Left colon (tissue), 2 donors: ENCODE results near the gene MDFIC. TPM values are rescaled to one million over a fixed set of nuclear protein-coding genes. Genes with fewer than 3 reads are reported as not detected.

Experiments
- ATAC-seq: fragments of 200-7000 bp; cut with Tn5 transposase; one replicate; pipeline ENCODE4 v1.9.1; 2020; ENCODE audit warnings: mild to moderate bottlenecking, moderate library complexity
- DNase-seq, 2 donors: peaks; one replicate each; pipeline ENCODE4 v3.0.0-alpha.2; 2020
- intact Hi-C, 2 donors: fragments of 100-400 bp; cut with DNase I in 1 of 2; cut with micrococcal nuclease in 1 of 2; formaldehyde crosslinking; loops; one replicate each; pipeline versions ENCODE4 v1.11.2 to v1.14.0; 2022; cut with DNase I, micrococcal nuclease
- total RNA-seq, 2 donors: library from RNA; stranded (reverse); fragmentation: NEBNext Ultra II Directional; extraction: Animal tissue kit (Norgen Biotek cat#: 25700); gene quantifications; one replicate each; pipeline ENCODE4 v1.2.1, GENCODE V29; 2021
- donor health status: DM: no; HTN: no; CAD: no.
- donor health status: DM: yes; HTN: yes; CAD: no.

Gene MDFIC
- total RNA-seq, 2 donors from 2014 or later = 4.8 to 10.9 TPM

DNA sequence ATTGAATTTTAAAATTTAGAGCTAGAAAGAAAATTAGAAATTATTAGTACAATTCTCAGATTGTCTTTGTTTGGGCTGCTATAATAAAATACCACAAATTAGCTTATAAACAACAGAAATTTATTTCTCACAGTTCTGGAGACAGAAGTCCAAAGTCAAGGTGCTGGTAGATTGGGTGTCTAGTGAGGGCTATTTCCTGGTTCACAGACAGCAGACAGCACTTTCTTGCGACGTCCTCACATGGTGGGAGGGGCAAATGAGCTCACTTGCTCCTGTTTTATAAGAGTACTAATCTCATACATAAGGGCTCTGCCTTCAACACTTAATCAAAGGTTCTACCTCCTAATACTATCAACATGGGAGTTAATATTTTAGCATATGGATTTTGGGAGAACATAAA, 134.1 kb downstream of the MDFIC start:
- no peak for DNase-seq
- peak; percentile 73 for ATAC-seq
- intact Hi-C loops = no loop called here

DNA sequence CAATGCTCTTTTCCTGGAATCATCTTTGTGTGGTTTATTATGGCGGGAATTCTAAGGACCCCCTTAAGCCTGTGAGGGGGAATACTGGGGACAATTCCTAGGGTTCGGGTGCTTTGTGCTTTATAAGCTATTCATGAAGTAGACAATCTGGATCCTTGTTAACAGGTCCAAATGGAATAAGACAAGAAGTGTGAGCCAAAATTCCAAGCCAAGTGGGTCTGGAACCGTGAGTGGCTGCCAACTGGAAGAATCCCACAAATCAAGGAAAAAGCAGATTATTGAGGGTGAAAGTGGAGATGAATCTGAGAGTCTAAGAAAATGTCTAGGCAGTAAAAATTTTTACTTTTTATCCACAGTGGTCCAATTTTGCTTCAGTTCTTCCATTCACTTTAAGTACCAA, 136.8 kb downstream of the MDFIC start:
- ATAC-seq = no peak
- intact Hi-C loops = no loop called here
- DNase-seq = no peak

DNA sequence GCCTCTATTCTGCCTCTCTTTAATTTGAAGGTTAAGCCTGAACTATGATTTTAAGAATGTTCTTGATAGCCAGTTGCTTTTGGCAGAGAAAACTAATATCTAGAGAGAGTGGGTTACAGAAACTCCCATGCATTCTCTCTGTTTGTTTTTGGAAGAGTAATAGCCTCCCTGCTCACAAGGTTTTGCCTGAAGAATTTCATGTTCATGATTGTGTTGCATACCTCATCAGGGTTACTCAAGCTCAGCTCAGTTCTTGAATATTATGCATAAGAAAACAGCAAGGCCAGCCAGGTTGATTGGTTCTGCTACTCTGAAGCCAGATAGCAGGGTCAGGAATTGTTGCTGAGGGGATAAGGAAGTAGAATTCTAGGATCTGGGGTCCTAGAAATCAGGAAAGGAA, 137.4 kb downstream of the MDFIC start:
- DNase-seq (no peak), ATAC-seq (no peak)
- intact Hi-C loops = no loop called here

DNA sequence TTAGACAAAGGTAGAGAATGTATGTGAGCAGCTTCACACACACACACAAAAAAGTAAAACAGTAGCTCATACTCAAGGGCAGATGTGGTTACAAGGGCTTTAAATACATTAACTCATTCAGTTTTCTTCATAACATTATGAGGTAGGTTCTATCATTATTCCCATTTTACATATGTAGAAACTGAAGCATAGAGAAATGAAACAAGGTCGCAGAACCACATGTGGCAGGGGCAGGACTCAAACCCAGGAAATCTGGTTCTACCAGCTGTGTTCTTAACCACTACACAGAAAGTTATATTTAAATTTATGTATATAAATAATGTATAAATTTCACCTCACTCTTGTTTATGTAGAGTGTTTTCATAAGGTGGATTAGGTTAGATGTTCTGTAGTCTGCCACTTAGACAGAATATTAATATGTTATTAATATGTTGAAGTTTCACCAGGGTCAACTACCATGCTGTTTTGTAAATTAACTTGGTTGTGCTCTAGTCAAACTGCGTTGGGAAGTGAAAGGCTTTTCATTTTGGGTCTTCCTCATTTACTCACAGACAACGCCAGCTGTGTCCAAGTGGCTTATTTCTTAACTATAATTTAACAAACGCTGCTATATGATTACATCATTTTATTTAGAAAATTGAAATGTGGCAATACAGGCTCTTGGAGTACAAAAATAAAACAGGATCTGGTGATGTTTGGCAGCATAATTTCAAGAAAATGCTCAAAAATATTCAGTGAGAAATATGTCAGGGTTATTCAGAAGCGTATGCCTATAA, 138.4 kb downstream of the MDFIC start:
- DNase-seq = no peak
- intact Hi-C loops = no loop called here
- ATAC-seq = no peak

DNA sequence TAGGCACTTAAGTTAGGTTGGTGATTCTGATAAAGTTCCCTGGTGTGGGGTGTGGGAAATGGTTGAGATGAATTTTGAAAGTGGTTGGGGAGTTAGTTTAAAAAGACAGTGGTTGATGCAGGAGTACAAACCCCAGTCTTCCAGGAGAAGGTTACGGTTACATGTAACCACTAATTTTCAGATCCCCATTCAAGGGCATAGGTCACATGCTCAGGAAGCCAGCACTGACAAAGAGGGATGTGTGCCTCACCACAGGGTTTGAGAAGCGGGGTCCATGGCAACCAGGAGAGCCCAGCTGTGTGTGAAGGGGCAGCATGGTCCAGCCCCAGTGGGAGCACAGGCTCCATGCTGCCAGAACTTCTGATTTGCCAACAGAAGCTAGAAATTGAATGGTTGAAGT, 144.2 kb downstream of the MDFIC start:
- ATAC-seq (no peak), DNase-seq (no peak)
- intact Hi-C loops = no loop called here

DNA sequence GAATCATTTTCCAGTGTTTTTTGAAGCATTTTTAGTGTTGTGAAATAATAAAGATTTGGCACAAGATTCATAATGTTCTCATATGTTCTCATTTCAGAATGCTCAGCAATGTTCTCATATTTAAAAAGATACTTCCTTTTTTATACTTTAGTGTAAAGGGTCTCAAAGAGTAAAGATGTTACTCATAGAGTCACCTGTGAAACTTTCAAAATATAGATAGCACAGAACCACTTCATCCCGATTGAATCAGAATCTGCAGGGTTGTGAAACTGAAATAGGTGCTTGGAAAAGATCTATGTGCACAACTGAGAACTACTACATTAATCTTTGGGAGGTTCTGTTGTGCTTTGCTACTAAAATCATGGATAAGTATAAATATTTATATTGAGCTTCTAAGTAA, 144.7 kb downstream of the MDFIC start:
- ATAC-seq (no peak), DNase-seq (no peak)
- intact Hi-C loops = no loop called here

DNA sequence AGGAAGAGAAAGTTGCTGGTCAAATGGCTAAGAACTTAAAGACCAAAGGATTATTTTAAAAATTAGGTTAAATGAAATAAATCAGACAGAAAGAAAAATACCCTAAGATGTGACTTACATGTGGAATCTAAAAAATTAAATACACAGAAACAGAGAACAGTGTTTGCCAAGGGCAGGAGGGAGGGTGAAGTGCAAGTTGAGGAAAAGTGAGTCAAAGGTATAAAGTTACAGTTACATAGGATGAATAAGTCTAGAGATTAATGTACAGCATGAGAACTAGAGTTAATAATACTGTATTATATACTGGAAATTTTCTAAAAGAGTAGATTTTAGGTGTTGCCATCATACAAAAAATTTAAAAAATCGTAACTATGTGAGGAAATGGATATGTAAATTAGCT, 146.3 kb downstream of the MDFIC start:
- intact Hi-C loops = no loop called here
- ATAC-seq = no peak
- DNase-seq = no peak
